Trophoblast cell (in vitro differentiated cells and primary cell): Measurements from ENCODE around the gene SMOC2.

Experiments
- DNase-seq, 2 donors: peaks; one replicate each; pipeline ENCODE4 v3.0.0-alpha.2; 2016
- H2AFZ ChIP-seq: 2 replicates; pipeline ENCODE4 v1.6.1; 2013; ENCODE audit warnings: low read length, moderate library complexity, mild to moderate bottlenecking; ENCODE audit not compliant: insufficient read depth, poor library complexity
- H2AK5ac ChIP-seq: 2 replicates; pipeline ENCODE4 v1.6.1; 2013; ENCODE audit warnings: mild to moderate bottlenecking, low read length
- H2BK120ac ChIP-seq: 2 replicates; pipeline ENCODE4 v1.6.1; 2013; ENCODE audit warnings: low read length, mild to moderate bottlenecking, moderate library complexity; ENCODE audit not compliant: insufficient read depth, poor library complexity
- H2BK12ac ChIP-seq: 2 replicates; pipeline ENCODE4 v1.6.1; 2013; ENCODE audit warnings: mild to moderate bottlenecking, low read length, moderate library complexity
- H2BK5ac ChIP-seq: 2 replicates; pipeline ENCODE4 v1.6.1; 2013; ENCODE audit warnings: low read length, low read depth, moderate library complexity, mild to moderate bottlenecking; ENCODE audit not compliant: poor library complexity
- H3K14ac ChIP-seq: 2 replicates; pipeline ENCODE4 v1.6.1; 2013; ENCODE audit warnings: mild to moderate bottlenecking, low read length
- H3K18ac ChIP-seq: 2 replicates; pipeline ENCODE4 v1.6.1; 2013; ENCODE audit warnings: mild to moderate bottlenecking, low read length
- H3K23ac ChIP-seq: 2 replicates; pipeline ENCODE4 v1.6.1; 2013; ENCODE audit warnings: low read length
- H3K27ac ChIP-seq: 2 replicates; pipeline ENCODE4 v1.5.1; 2013; ENCODE audit warnings: low read depth, mild to moderate bottlenecking, inconsistent platforms, low read length, moderate library complexity
- H3K27me3 ChIP-seq: 2 replicates; pipeline ENCODE4 v1.6.1; 2013; ENCODE audit warnings: inconsistent platforms, mild to moderate bottlenecking, low read length, moderate library complexity; ENCODE audit not compliant: insufficient read depth
- H3K36me3 ChIP-seq, 2 experiments: 1 replicate in 1 of 2; 2 replicates in 1 of 2; pipeline ENCODE4 v1.6.1; 2013; ENCODE audit warnings: low read length in 2 of 2, mild to moderate bottlenecking in 2 of 2, moderate library complexity in 1 of 2; ENCODE audit not compliant: insufficient read depth in 2 of 2, control insufficient read depth in 1 of 2
- H3K4ac ChIP-seq: 2 replicates; pipeline ENCODE4 v1.6.1; 2013; ENCODE audit warnings: low read depth, mild to moderate bottlenecking, low read length, moderate library complexity
- H3K4me1 ChIP-seq, 2 experiments: 1 replicate in 1 of 2; 2 replicates in 1 of 2; pipeline ENCODE4 v1.6.1; 2013; ENCODE audit warnings: low read length in 2 of 2, mild to moderate bottlenecking in 2 of 2, moderate library complexity in 1 of 2; ENCODE audit not compliant: insufficient read depth in 2 of 2, control insufficient read depth in 1 of 2
- H3K4me2 ChIP-seq: 2 replicates; pipeline ENCODE4 v1.6.1; 2013; ENCODE audit warnings: inconsistent platforms, mild to moderate bottlenecking, low read length, moderate library complexity
- H3K4me3 ChIP-seq: 2 replicates; pipeline ENCODE4 v1.5.1; 2013; ENCODE audit warnings: mild to moderate bottlenecking, low read depth, low read length, inconsistent platforms
- H3K79me1 ChIP-seq: one replicate; pipeline ENCODE4 v1.6.1; 2013; ENCODE audit warnings: low read length
- H3K79me2 ChIP-seq: 2 replicates; pipeline ENCODE4 v1.6.1; 2013; ENCODE audit warnings: low read length, mild to moderate bottlenecking; ENCODE audit not compliant: control insufficient read depth, insufficient read depth, poor library complexity
- H3K9ac ChIP-seq: 2 replicates; pipeline ENCODE4 v1.6.1; 2013; ENCODE audit warnings: mild to moderate bottlenecking, low read length
- H3K9me3 ChIP-seq: 2 replicates; pipeline ENCODE4 v1.6.1; 2013; ENCODE audit warnings: low read depth, mild to moderate bottlenecking, control low read depth, inconsistent platforms, low read length; ENCODE audit not compliant: insufficient read depth
- H4K12ac ChIP-seq: 2 replicates; pipeline ENCODE4 v1.6.1; 2013; ENCODE audit warnings: low read depth, mild to moderate bottlenecking, low read length, moderate library complexity
- H4K8ac ChIP-seq: 2 replicates; pipeline ENCODE4 v1.6.1; 2013; ENCODE audit warnings: low read depth, mild to moderate bottlenecking, low read length, moderate library complexity
- H4K91ac ChIP-seq: one replicate; pipeline ENCODE4 v1.6.1; 2013; ENCODE audit warnings: low read depth, mild to moderate bottlenecking, low read length, moderate library complexity
- WGBS: extraction: QIAGEN DNeasy Blood & Tissue Kit; methylation state at CpG from one replicate; pipeline ENCODE4 v1.1.7; 2013; ENCODE audit warnings: missing lambda C conversion rate; ENCODE audit not compliant: insufficient read length, insufficient coverage; ENCODE audit errors: extremely low coverage; 5-methylcytosine and 5-hydroxymethylcytosine counted together

Gene SMOC2

GRCh38 chr6:168643401-168643800 is 202.4 kb downstream of the SMOC2 start:
- no peaks in the 10 kb centered on the region for H3K36me3 ChIP-seq
- no peak overlapping the region for H3K9ac ChIP-seq
- no peak overlapping the region for H3K18ac ChIP-seq
- no peak overlapping the region for H3K4ac ChIP-seq
- no peak overlapping the region for H4K12ac ChIP-seq
- H3K4me2 ChIP-seq, result no peak overlapping the region
- H3K4me1 ChIP-seq, result peaks cover 5 to 11% of the 10 kb centered on the region in 2 experiments
- WGBS, result no CpG with 5 or more reads among the region's 10 CpGs
- H2AFZ ChIP-seq, result no peak overlapping the region
- no peaks in the 10 kb centered on the region for H3K79me2 ChIP-seq
- no peaks in the 10 kb centered on the region for H3K9me3 ChIP-seq
- H2BK120ac ChIP-seq, result no peak overlapping the region
- H3K23ac ChIP-seq, result no peak overlapping the region
- H3K14ac ChIP-seq, result no peak overlapping the region
- no peak overlapping the region for H4K8ac ChIP-seq
- peaks cover 3% of the 10 kb centered on the region for H3K79me1 ChIP-seq
- no peak overlapping the region for H4K91ac ChIP-seq
- no peak overlapping the region for H2BK5ac ChIP-seq
- peak overlapping the region; percentile 53 for H2BK12ac ChIP-seq
- H3K27ac ChIP-seq, result no peak overlapping the region
- no peaks in the 10 kb centered on the region for H3K27me3 ChIP-seq
- peak overlapping the region; percentile 18 for H3K4me3 ChIP-seq
- H2AK5ac ChIP-seq, result peak overlapping the region; percentile 16
- no peak for DNase-seq

GRCh38 chr6:168645326-168645725 is 204.3 kb downstream of the SMOC2 start:
- H2BK5ac ChIP-seq, result no peak overlapping the region
- H3K4ac ChIP-seq, result no peak overlapping the region
- H3K27ac ChIP-seq, result no peak overlapping the region
- H3K79me1 ChIP-seq, result no peaks in the 10 kb centered on the region
- no CpG with 5 or more reads among the region's 9 CpGs for WGBS
- H2BK12ac ChIP-seq, result peak overlapping the region; percentile 67
- DNase-seq, result peak; percentile 76 to 95
- H2BK120ac ChIP-seq, result no peak overlapping the region
- H3K4me3 ChIP-seq, result no peak overlapping the region
- H3K27me3 ChIP-seq, result no peaks in the 10 kb centered on the region
- H3K9ac ChIP-seq, result no peak overlapping the region
- no peak overlapping the region for H3K14ac ChIP-seq
- H3K79me2 ChIP-seq, result no peaks in the 10 kb centered on the region
- no peak overlapping the region for H4K12ac ChIP-seq
- no peak overlapping the region for H2AFZ ChIP-seq
- no peak overlapping the region for H3K4me2 ChIP-seq
- peak overlapping the region; percentile 61 for H2AK5ac ChIP-seq
- no peaks in the 10 kb centered on the region for H3K9me3 ChIP-seq
- no peak overlapping the region for H3K23ac ChIP-seq
- no peak overlapping the region for H3K18ac ChIP-seq
- no peak overlapping the region for H4K8ac ChIP-seq
- H3K4me1 ChIP-seq, result peaks cover 11 to 23% of the 10 kb centered on the region in 2 experiments
- H4K91ac ChIP-seq, result no peak overlapping the region
- no peaks in the 10 kb centered on the region for H3K36me3 ChIP-seq

- H3K27ac ChIP-seq, result no peak overlapping the region
- peak overlapping the region; percentile 7 for H4K91ac ChIP-seq
- no peaks in the 10 kb centered on the region for H3K79me2 ChIP-seq
- WGBS, result no CpG with 5 or more reads among the region's 14 CpGs
- H2BK120ac ChIP-seq, result peak overlapping the region; percentile 27
- no peak overlapping the region for H4K8ac ChIP-seq
- no peak overlapping the region for H3K18ac ChIP-seq
- H3K4ac ChIP-seq, result no peak overlapping the region
- no peaks in the 10 kb centered on the region for H3K36me3 ChIP-seq
- H3K9me3 ChIP-seq, result no peaks in the 10 kb centered on the region
- no peak overlapping the region for H2BK5ac ChIP-seq
- H3K4me2 ChIP-seq, result no peak overlapping the region
- no peaks in the 10 kb centered on the region for H3K27me3 ChIP-seq
- no peak overlapping the region for H2BK12ac ChIP-seq
- no peak overlapping the region for H3K23ac ChIP-seq
- peaks cover 13 to 23% of the 10 kb centered on the region in 2 experiments for H3K4me1 ChIP-seq
- H3K79me1 ChIP-seq, result no peaks in the 10 kb centered on the region
- no peak overlapping the region for H3K14ac ChIP-seq
- no peak overlapping the region for H4K12ac ChIP-seq
- H3K4me3 ChIP-seq, result no peak overlapping the region
- no peak overlapping the region for H3K9ac ChIP-seq
- H2AK5ac ChIP-seq, result no peak overlapping the region
- no peak overlapping the region for H2AFZ ChIP-seq
- no peak for DNase-seq
Measured at GRCh38 chr6:168647271-168647670, 206.3 kb downstream of the SMOC2 start.

GRCh38 chr6:168648240-168649125 is 207.5 kb downstream of the SMOC2 start:
- no peak overlapping the region for H2AFZ ChIP-seq
- peak overlapping the region; percentile 38 for H3K14ac ChIP-seq
- H4K8ac ChIP-seq, result no peak overlapping the region
- peak overlapping the region; percentile 3 for H3K27ac ChIP-seq
- no CpG with 5 or more reads among the region's 30 CpGs for WGBS
- no peaks in the 10 kb centered on the region for H3K27me3 ChIP-seq
- no peaks in the 10 kb centered on the region for H3K36me3 ChIP-seq
- H2AK5ac ChIP-seq, result peak overlapping the region; percentile 12
- no peaks in the 10 kb centered on the region for H3K79me2 ChIP-seq
- no peak overlapping the region for H3K4me3 ChIP-seq
- no peaks in the 10 kb centered on the region for H3K79me1 ChIP-seq
- H2BK120ac ChIP-seq, result no peak overlapping the region
- no peak overlapping the region for H2BK5ac ChIP-seq
- H3K9me3 ChIP-seq, result no peaks in the 10 kb centered on the region
- H4K91ac ChIP-seq, result peak overlapping the region; percentile 30
- H4K12ac ChIP-seq, result no peak overlapping the region
- H3K18ac ChIP-seq, result peak overlapping the region; percentile 18
- H3K4me2 ChIP-seq, result no peak overlapping the region
- peak; percentile 21 to 22 for DNase-seq
- no peak overlapping the region for H3K4ac ChIP-seq
- H3K23ac ChIP-seq, result no peak overlapping the region
- peaks cover 13 to 23% of the 10 kb centered on the region in 2 experiments for H3K4me1 ChIP-seq
- H2BK12ac ChIP-seq, result peak overlapping the region; percentile 55
- H3K9ac ChIP-seq, result no peak overlapping the region
